HG03060 (cell line): ENCODE data around the gene HLA-DMB.

Source experiments
- ATAC-seq: cut with Tn5 transposase; IDR thresholded peaks from one replicate; pipeline ENCODE4 v1.9.1; 2021; ENCODE audit warnings: low read depth, moderate number of reproducible peaks; ENCODE audit not compliant: unreplicated experiment

HLA-DMB gene

GRCh38 chr6:32940656-32941213, at the start of gene HLA-DMB:
Gene HLA-DMB, minus strand, starts transcription at chr6:32941028. Its CDS starts 221 bp downstream, at chr6:32940807.
- no peak for ATAC-seq

GRCh38 chr6:32989368-32989767, 48.5 kb upstream of the HLA-DMB start:
- no peak for ATAC-seq

GRCh38 chr6:32984622-32985389, 44.0 kb upstream of the HLA-DMB start:
- no peak for ATAC-seq

- ATAC-seq = no peak
Observed at GRCh38 chr6:32983964-32984621, 43.3 kb upstream of the HLA-DMB start.

GRCh38 chr6:32983493-32983848, 42.6 kb upstream of the HLA-DMB start:
- no peak for ATAC-seq

GRCh38 chr6:32982702-32983492, 42.1 kb upstream of the HLA-DMB start:
- no peak for ATAC-seq

GRCh38 chr6:32982084-32982701, 41.4 kb upstream of the HLA-DMB start:
- no peak for ATAC-seq

DNA sequence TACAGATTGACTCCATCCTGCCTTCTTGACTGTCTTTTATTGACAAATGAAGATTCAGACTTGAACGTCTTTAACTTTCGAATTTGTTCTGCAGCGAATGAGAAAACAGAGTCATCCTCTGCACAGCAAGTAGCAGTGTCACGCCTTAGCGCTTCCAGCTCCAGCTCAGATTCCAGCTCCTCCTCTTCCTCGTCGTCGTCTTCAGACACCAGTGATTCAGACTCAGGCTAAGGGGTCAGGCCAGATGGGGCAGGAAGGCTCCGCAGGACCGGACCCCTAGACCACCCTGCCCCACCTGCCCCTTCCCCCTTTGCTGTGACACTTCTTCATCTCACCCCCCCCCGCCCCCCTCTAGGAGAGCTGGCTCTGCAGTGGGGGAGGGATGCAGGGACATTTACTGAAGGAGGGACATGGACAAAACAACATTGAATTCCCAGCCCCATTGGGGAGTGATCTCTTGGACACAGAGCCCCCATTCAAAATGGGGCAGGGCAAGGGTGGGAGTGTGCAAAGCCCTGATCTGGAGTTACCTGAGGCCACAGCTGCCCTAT, 39.7 kb upstream of the HLA-DMB start:
- no peak for ATAC-seq

GRCh38 chr6:32979720-32980487, 39.1 kb upstream of the HLA-DMB start:
- no peak for ATAC-seq

DNA sequence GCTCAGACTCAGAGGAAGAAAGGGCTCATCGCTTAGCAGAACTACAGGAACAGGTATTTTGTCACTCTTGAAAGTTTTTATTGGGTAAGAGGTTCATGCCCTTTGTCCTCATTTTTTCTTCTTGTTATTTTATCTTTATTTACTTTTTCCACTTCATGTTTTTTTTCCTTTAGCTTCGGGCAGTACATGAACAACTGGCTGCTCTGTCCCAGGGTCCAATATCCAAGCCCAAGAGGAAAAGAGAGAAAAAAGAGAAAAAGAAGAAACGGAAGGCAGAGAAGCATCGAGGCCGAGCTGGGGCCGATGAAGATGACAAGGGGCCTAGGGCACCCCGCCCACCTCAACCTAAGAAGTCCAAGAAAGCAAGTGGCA, 37.1 kb upstream of the HLA-DMB start:
- ATAC-seq = no peak

GRCh38 chr6:32977272-32977952, 36.6 kb upstream of the HLA-DMB start:
- no peak for ATAC-seq

GRCh38 chr6:32976334-32977069, 35.7 kb upstream of the HLA-DMB start:
- ATAC-seq = no peak

GRCh38 chr6:32975886-32976285, 35.1 kb upstream of the HLA-DMB start:
- ATAC-seq = no peak

GRCh38 chr6:32974541-32975308, 33.9 kb upstream of the HLA-DMB start:
- no peak for ATAC-seq

GRCh38 chr6:32974016-32974333, 33.1 kb upstream of the HLA-DMB start:
- ATAC-seq = no peak

- ATAC-seq = no peak
Observed at GRCh38 chr6:32973144-32974015, 32.6 kb upstream of the HLA-DMB start.
